ENCODE data around the gene RPL27A. TPM values are rescaled to one million over a fixed set of nuclear protein-coding genes. Genes with fewer than 3 reads are reported as not detected.

Gene RPL27A
- total RNA-seq, 1 donor from 2014 or later = 856 TPM

DNA sequence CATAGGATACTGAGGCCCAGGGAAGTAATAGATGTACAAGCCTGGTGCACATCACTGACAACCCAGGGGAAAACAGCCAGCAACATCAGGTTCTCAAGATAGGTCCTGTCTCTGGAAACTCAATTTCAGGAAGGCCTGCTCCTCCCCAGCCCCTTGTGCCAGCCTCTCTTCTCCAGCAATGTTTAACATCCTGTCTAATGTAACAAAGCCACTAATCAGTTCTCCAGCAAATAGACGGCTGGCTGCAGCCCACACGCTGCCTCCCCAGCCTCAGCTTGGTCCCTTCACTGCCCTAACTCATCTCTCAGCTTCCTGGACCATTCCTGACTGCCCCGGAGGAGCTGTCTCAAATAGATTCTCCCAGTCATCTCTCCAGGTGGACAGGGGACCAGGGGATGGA lies 37.8 kb downstream of the RPL27A start:
- DNase-seq (ENCODE audit: extremely low read depth, low read depth, low spot score) = no peak

GRCh38 chr11:8720868-8721608 lies 38.4 kb downstream of the RPL27A start:
- DNase-seq (ENCODE audit: extremely low read depth, low read depth, low spot score) = no peak

DNA sequence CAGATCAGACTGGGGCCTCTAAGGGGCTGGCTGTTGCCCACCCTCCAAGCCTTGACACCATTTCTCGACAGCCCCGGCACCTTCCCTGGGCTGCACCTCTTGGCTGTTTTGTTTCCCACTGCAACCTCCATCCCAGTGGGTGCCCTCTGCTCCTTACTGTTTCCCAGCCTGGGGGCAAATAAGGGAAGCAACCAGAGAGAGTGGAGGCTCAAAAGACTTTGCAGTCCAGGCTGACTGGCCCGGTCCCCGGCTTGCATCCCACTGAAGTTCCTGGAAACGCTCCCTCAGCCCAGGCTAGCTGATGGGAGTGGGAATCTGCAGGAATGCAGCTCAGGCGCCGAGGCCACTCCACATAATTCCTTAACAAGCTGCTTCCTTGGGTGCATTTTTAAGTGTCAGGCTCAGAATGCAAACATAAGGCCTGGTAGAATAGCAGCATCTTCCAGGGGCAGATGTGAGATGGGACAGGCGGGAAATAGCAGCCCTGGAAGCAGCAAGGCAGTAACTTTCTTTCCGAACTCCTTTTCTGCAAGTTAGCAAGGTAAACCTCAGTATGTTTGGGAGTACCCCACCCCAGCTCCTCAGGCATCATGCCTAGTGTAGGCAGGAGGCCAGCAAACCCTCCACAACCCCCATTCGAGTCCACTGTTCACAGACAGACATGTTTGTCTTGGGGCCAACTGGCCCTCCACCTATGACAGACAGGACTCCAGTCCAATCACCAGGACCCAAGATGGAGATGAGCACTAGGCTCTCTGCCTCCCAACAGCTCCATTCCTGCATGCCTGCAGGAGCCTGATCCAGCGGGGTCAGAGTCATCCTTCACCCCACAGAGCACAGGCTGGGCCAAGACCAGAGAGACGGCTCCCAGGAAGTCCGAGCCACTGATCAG lies 39.3 kb downstream of the RPL27A start:
- DNase-seq (ENCODE audit: extremely low read depth, low read depth, low spot score) = no peak

GRCh38 chr11:8722809-8723208 lies 40.2 kb downstream of the RPL27A start:
- no peak for DNase-seq (ENCODE audit: extremely low read depth, low read depth, low spot score)

DNA sequence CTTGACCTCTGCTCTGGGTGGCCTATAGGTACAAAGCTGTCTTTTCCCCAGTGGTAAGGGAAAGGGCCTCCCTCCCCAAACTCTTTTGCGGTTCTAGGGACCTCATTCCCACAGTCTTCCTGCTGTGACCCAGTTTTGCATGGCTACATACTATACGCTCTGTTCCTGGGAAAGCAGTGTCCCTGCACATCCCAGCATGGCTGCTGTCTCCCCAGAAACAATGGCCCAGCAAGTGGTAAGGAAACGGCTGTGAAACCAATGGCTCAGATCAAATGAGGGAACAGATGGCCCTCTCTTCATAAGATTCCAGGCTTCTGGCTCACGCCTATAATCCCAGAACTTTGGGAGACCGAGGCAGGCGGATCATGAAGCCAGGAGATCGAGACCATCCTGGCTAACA lies 41.1 kb downstream of the RPL27A start:
- no peak for DNase-seq (ENCODE audit: extremely low read depth, low read depth, low spot score)

DNA sequence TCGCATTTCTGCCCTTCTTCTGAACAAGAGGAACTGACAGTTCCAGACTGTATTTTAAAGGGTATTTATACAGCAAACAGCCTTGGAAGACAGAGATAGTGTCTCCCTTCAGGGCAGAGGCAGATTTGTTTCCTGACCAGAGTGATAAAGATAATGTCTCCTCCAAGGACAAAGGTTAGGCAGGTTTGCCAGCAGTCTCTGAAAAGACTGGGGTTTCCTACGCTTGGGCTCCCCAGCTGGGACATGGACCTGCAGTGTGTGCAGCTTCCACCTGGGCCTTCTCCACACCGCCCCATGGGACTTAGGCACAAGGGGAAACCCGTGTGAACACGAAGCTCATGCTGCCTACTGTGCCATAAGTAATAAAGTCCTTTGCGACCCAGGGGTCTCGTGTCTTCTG lies 42.1 kb downstream of the RPL27A start:
- DNase-seq (ENCODE audit: extremely low read depth, low read depth, low spot score) = no peak

- no peak for DNase-seq (ENCODE audit: extremely low read depth, low read depth, low spot score)
These were observed 43.8 kb downstream of the RPL27A start for GRCh38 chr11:8726395-8726794.

GRCh38 chr11:8728563-8728962 lies 46.0 kb downstream of the RPL27A start:
- no peak for DNase-seq (ENCODE audit: extremely low read depth, low read depth, low spot score)

GRCh38 chr11:8729067-8729466 lies 46.5 kb downstream of the RPL27A start:
- DNase-seq (ENCODE audit: extremely low read depth, low read depth, low spot score) = no peak

DNA sequence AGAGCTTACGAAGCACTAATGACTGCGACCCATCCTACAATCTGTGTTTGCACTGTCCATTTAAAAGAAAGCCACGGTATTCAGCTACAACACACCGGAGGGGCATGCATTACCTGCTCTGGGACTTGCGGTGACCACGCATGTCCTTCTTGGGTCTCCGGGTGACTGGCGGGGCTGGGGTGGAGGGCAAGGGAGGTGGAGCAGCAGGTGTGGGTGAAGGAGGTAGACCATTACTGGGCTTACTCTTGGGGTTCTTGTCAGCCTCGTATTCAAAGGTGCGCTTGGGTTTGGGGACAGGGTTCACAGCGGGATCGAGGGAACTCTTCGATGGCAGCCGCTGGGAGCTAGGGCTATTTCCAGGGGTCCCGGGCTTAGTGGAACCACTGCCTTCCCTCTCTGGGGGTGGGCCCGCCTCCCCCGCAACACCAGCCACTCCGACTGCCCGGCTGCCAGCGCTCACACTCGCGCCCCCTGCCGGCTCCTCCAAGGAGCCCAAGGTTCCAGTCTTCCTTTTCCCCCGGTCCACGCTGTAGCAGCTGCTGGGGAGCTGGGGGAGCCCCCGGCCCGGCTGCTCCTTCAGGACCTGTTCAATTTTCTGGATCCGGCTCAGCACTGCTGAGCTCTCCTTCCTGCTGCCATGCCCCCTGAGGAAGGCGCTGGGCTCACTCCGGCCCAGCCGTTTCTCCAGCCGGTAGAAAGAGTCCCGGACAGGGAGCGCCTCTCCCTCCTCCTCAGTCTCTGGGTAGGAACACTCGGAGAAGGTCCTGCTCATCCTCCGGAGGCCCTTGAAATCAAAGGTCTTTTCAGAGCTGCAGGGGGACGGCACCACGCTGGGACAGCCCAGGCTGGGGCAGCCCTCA lies 47.5 kb downstream of the RPL27A start:
- no peak for DNase-seq (ENCODE audit: extremely low read depth, low read depth, low spot score)

GRCh38 chr11:8730697-8731020 lies 48.1 kb downstream of the RPL27A start:
- DNase-seq (ENCODE audit: extremely low read depth, low read depth, low spot score) = no peak

GRCh38 chr11:8731647-8732323 lies 49.2 kb downstream of the RPL27A start:
- DNase-seq (ENCODE audit: extremely low read depth, low read depth, low spot score) = no peak

- no peak for DNase-seq (ENCODE audit: extremely low read depth, low read depth, low spot score)
These were observed 49.7 kb downstream of the RPL27A start for GRCh38 chr11:8732324-8732670.

DNA sequence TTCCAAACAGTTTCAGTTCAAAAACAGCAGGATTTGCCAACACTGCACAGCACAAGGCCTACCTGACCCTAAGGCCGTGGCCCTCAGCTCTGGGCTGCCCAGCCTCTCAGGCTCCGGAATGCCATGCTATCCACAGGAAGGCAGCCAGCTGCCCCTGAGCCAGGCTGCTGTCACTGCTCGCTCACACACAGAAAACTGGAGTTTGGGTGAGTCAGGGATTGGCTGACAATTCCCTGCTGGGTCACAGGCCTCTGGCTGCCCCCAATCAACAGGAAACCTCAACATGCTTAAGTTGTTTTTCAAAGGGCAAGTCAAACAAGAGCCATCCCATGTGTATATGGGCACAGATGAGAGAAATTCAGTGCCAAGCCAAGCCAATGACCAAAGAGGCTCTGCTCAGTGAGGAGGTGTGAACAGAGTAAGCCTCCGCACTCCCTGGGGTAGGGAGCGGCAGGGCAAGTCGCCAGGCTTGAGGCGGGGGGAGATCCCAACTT lies 50.2 kb downstream of the RPL27A start:
- DNase-seq (ENCODE audit: extremely low read depth, low read depth, low spot score) = no peak

- DNase-seq (ENCODE audit: extremely low read depth, low read depth, low spot score) = no peak
These were observed 51.3 kb downstream of the RPL27A start for GRCh38 chr11:8733852-8734251.

- DNase-seq (ENCODE audit: extremely low read depth, low read depth, low spot score) = no peak
These were observed 52.5 kb downstream of the RPL27A start for GRCh38 chr11:8735094-8735493.

DNA sequence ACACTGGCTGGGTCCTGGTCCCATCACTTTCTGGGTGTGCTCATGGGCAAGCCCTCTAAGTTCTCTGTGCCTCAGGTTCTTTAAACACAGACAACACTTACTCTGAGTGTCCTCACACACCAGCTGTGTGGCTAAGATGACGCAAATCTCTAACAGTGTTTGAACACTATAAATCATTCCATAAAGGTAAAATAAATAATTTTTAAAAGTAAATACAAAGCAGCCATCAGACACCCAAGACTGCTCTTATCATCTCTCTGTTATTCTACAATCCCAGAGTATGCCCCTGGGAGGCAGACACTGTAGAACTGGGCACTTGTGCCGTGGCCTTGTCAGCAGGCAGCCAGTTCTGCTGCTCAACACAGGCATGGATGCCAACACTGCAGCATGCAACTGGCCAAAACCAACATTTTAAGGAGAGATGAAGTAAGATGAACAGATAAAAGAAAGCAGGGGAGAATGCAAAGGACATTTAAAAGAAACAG lies 56.8 kb downstream of the RPL27A start:
- DNase-seq (ENCODE audit: extremely low read depth, low read depth, low spot score) = no peak
